Tibial nerve (tissue), 4 donors: Measurements from ENCODE around the gene LINGO4.

Experiments used
- EP300 ChIP-seq, 2 donors: sonication (generic); formaldehyde crosslinking; IDR thresholded peaks; one replicate each; pipeline ENCODE4 v1.6.1; 2017; ENCODE audit warnings: antibody characterized with exemption in 2 of 2, mild to moderate bottlenecking in 1 of 2
- TF ChIP-seq, protein P1 (sequence below), 5 experiments: fragments of 200-600 bp in 3 of 5; fragments of 450-650 bp in 2 of 5; sonication (generic) in 3 of 5; IDR thresholded peaks; one replicate each; pipeline ENCODE4 v1.5.1; 2016 to 2019; ENCODE audit warnings: antibody characterized with exemption in 5 of 5, mild to moderate bottlenecking in 3 of 5, moderate library complexity in 2 of 5

DNA sequence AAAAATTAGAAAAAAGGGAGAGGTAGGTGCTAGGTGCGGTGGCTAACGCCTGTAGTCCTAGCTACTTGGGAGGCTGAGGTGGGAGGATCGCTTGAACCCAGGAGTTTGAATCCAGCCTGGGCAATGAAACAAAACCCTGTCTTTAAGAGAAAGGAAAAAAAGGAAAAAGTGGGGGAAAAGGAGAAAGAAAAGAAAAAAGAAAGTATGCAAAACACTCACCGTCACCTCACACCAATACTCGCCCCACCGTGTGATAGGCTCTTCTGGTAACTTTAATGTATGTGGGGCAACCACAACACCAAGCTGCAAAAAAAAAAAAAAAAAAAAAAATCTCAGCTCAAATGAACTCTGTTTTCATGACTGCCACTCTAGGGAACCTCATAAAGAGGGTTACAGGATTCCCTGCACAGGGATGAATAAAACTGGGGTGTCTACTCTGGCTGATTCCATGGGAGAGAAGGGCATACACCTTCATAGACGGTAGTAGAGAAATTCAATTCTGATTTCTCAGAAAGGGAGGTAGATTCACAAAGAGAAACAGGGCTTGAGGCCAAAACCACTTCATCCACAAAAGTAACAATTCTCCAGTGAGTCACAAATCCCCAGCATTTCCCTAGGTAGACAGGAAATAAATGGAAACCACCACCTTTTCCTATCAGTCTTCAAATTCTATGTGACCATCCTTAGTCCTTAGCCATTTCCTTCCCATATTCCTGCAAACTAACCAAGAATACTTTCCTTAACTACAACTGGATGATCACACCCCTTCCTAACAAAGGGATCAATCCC, 44.4 kb downstream of the LINGO4 start:
- TF ChIP-seq, protein P1, sequence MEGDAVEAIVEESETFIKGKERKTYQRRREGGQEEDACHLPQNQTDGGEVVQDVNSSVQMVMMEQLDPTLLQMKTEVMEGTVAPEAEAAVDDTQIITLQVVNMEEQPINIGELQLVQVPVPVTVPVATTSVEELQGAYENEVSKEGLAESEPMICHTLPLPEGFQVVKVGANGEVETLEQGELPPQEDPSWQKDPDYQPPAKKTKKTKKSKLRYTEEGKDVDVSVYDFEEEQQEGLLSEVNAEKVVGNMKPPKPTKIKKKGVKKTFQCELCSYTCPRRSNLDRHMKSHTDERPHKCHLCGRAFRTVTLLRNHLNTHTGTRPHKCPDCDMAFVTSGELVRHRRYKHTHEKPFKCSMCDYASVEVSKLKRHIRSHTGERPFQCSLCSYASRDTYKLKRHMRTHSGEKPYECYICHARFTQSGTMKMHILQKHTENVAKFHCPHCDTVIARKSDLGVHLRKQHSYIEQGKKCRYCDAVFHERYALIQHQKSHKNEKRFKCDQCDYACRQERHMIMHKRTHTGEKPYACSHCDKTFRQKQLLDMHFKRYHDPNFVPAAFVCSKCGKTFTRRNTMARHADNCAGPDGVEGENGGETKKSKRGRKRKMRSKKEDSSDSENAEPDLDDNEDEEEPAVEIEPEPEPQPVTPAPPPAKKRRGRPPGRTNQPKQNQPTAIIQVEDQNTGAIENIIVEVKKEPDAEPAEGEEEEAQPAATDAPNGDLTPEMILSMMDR (IDR thresholded peaks at IDR 0.05) = no peak
- no peak for TF ChIP-seq EP300 (IDR thresholded peaks at IDR 0.05)
